ENCODE data around the gene ELL.

DNA sequence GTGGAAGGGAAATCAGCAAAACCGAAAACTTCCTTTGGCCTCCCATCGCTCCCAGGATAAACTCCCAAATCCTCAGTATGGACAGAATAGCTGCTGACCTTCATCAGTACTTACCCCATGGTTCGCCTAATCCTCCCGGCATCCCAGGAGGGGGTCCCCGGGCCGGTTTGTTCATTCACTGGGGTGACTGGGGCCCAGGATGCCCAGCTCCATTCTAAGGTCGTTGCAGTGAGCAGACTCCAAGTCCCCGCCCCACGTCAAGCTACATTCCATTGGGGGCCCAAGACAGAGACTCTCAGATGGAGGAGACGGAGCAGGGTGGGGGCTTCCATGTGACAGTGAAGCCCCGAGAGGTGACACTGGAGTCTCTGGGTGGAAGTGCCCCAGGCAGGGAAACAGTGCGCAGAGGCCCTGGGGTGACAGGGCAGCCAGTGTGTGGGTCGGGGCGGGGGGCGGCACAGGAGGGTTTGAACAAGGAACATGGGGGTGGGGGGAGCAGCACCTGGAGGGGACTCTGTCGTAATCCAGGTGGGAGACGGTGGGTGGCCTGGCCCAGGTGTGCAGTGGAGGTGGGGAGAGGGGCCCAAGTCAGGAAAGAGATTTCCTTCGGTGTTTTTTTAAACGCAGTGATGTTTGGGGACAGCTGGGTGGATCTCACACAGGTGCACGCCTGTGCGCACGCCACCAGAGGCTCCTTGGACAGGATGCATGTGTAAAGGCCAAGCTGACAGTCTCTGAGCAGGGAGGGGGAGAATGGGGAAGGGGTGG, 97.6 kb downstream of the ELL start:
- TF ChIP-seq, protein P1, sequence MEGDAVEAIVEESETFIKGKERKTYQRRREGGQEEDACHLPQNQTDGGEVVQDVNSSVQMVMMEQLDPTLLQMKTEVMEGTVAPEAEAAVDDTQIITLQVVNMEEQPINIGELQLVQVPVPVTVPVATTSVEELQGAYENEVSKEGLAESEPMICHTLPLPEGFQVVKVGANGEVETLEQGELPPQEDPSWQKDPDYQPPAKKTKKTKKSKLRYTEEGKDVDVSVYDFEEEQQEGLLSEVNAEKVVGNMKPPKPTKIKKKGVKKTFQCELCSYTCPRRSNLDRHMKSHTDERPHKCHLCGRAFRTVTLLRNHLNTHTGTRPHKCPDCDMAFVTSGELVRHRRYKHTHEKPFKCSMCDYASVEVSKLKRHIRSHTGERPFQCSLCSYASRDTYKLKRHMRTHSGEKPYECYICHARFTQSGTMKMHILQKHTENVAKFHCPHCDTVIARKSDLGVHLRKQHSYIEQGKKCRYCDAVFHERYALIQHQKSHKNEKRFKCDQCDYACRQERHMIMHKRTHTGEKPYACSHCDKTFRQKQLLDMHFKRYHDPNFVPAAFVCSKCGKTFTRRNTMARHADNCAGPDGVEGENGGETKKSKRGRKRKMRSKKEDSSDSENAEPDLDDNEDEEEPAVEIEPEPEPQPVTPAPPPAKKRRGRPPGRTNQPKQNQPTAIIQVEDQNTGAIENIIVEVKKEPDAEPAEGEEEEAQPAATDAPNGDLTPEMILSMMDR (IDR thresholded peaks at IDR 0.05; ENCODE audit: insufficient read depth, low read depth, low read length) = no peak
- TF ChIP-seq EZH2 (IDR thresholded peaks at IDR 0.05; ENCODE audit: insufficient read depth, low read length) = no peak
